ENCODE data around the gene COL23A1. TPM values are rescaled to one million over a fixed set of nuclear protein-coding genes. Genes with fewer than 3 reads are reported as not detected.

The COL23A1 gene
- total RNA-seq, 1 experiment from 2014 or later, result not detected

- intact Hi-C loops (cut with micrococcal nuclease; ENCODE audit: unreplicated experiment), result no loop called here
- no TSS peak for BruUV-seq (replicated peaks)
Measured at GRCh38 chr5:178331491-178331996, 258.6 kb downstream of the COL23A1 start.

GRCh38 chr5:178330791-178331404 lies 259.3 kb downstream of the COL23A1 start:
- POLR2A ChIA-PET (ENCODE audit: low non-redundant PET), result no interaction called here

More at GRCh38 chr5:178331491-178331996, 258.6 kb downstream of the COL23A1 start:
- TF ChIP-seq EZH2 (IDR thresholded peaks at IDR 0.05; ENCODE audit: borderline replicate concordance, low read depth, low read length, poor library complexity, severe bottlenecking) (no peak), CTCF (conservative IDR thresholded peaks at IDR 0.05; ENCODE audit: low read depth, low read length) (no peak)
- ChIA-PET CTCF (no interaction called here), POLR2A (ENCODE audit: low non-redundant PET) (no interaction called here)
- no peak overlapping the region for H3K27ac ChIP-seq (ENCODE audit: low read depth, low read length, poor library complexity, severe bottlenecking)
- H3K4me1 ChIP-seq (ENCODE audit: insufficient read depth, low read length, poor library complexity, severe bottlenecking), result no peaks in the 10 kb centered on the region
- no peak overlapping the region for H3K4me3 ChIP-seq (ENCODE audit: low read depth, low read length, poor library complexity, severe bottlenecking)
- no peaks in the 10 kb centered on the region for H3K36me3 ChIP-seq (ENCODE audit: insufficient read depth, low read length, poor library complexity, severe bottlenecking)
- DNase-seq (ENCODE audit: low spot score), result no peak
- H3K27me3 ChIP-seq (replicated peaks; ENCODE audit: insufficient read depth, low read depth, low read length, poor library complexity), result no peaks in the 10 kb centered on the region
- H3K9me3 ChIP-seq (ENCODE audit: low read depth, low read length, poor library complexity, severe bottlenecking), result no peaks in the 10 kb centered on the region

GRCh38 chr5:178328826-178329730 lies 261.1 kb downstream of the COL23A1 start:
- Histone ChIP-seq H3K27me3 (replicated peaks; ENCODE audit: insufficient read depth, low read depth, low read length, poor library complexity) (no peaks in the 10 kb centered on the region), H3K4me1 (ENCODE audit: insufficient read depth, low read length, poor library complexity, severe bottlenecking) (no peaks in the 10 kb centered on the region), H3K9me3 (ENCODE audit: low read depth, low read length, poor library complexity, severe bottlenecking) (no peaks in the 10 kb centered on the region), H3K4me3 (ENCODE audit: low read depth, low read length, poor library complexity, severe bottlenecking) (no peak overlapping the region), H3K27ac (ENCODE audit: low read depth, low read length, poor library complexity, severe bottlenecking) (no peak overlapping the region), H3K36me3 (ENCODE audit: insufficient read depth, low read length, poor library complexity, severe bottlenecking) (no peaks in the 10 kb centered on the region)
- BruUV-seq (replicated peaks), result no TSS peak
- intact Hi-C loops (cut with micrococcal nuclease; ENCODE audit: unreplicated experiment), result no loop called here
- CTCF ChIA-PET, result no interaction called here
- TF ChIP-seq EZH2 (IDR thresholded peaks at IDR 0.05; ENCODE audit: borderline replicate concordance, low read depth, low read length, poor library complexity, severe bottlenecking), result no peak
- TF ChIP-seq CTCF (conservative IDR thresholded peaks at IDR 0.05; ENCODE audit: low read depth, low read length), result no peak
- no peak for DNase-seq (ENCODE audit: low spot score)
- POLR2A ChIA-PET (ENCODE audit: low non-redundant PET), result no interaction called here

More at GRCh38 chr5:178330791-178331404, 259.3 kb downstream of the COL23A1 start:
- Histone ChIP-seq H3K36me3 (ENCODE audit: insufficient read depth, low read length, poor library complexity, severe bottlenecking) (no peaks in the 10 kb centered on the region), H3K27me3 (replicated peaks; ENCODE audit: insufficient read depth, low read depth, low read length, poor library complexity) (no peaks in the 10 kb centered on the region), H3K27ac (ENCODE audit: low read depth, low read length, poor library complexity, severe bottlenecking) (no peak overlapping the region), H3K4me1 (ENCODE audit: insufficient read depth, low read length, poor library complexity, severe bottlenecking) (no peaks in the 10 kb centered on the region), H3K4me3 (ENCODE audit: low read depth, low read length, poor library complexity, severe bottlenecking) (no peak overlapping the region), H3K9me3 (ENCODE audit: low read depth, low read length, poor library complexity, severe bottlenecking) (no peaks in the 10 kb centered on the region)
- CTCF ChIA-PET, result no interaction called here
- no peak for TF ChIP-seq CTCF (conservative IDR thresholded peaks at IDR 0.05; ENCODE audit: low read depth, low read length)
- no peak for TF ChIP-seq EZH2 (IDR thresholded peaks at IDR 0.05; ENCODE audit: borderline replicate concordance, low read depth, low read length, poor library complexity, severe bottlenecking)
- DNase-seq (ENCODE audit: low spot score), result no peak
- intact Hi-C loops (cut with micrococcal nuclease; ENCODE audit: unreplicated experiment), result no loop called here
- no TSS peak for BruUV-seq (replicated peaks)
